GM12865 (cell line): ENCODE measurements around the gene HOXD11.

Source experiments
- DNase-seq: peaks from one replicate; pipeline ENCODE4 v3.0.0; 2010; ENCODE audit warnings: low read depth
- H3K4me3 ChIP-seq: 2 replicates; pipeline ENCODE4 v1.5.1; 2011; ENCODE audit warnings: mild to moderate bottlenecking, low read depth, low read length, control low read depth
- CTCF ChIP-seq: IDR thresholded peaks from 2 replicates; pipeline ENCODE4 v1.5.1; 2011; ENCODE audit warnings: low read length, control low read depth, low read depth, inconsistent platforms; ENCODE audit not compliant: insufficient read depth; ENCODE audit errors: missing control alignments

Gene HOXD11

DNA sequence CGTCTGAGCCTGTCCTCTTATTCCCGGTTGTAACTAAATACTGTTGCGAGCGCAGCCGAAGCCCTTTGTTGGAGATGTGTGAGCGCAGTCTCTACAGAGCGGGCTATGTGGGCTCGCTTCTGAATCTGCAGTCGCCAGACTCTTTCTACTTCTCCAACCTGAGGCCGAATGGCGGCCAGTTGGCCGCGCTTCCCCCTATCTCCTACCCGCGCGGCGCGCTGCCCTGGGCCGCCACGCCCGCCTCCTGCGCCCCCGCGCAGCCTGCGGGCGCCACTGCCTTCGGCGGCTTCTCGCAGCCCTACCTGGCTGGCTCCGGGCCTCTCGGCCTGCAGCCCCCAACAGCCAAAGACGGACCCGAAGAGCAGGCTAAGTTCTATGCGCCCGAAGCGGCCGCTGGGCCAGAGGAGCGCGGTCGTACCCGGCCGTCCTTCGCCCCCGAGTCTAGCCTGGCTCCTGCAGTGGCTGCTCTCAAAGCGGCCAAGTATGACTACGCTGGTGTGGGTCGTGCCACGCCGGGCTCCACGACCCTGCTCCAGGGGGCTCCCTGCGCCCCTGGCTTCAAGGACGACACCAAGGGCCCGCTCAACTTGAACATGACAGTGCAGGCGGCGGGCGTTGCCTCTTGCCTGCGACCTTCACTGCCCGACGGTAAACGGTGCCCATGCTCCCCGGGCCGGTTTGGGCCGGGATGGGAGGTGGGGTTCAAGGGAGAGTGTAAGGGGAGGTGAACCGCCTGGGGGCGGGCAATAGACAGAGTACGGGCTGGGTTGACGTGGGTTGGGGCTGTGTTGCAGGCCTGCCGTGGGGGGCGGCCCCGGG is 7.1 kb upstream of the HOXD11 start, which contains the start of gene HOXD12:
HOXD12 (plus strand) TSS at position 68 of the 819 bp plus-strand sequence; CDS start at position 75, 7 bp downstream.
- no peak for DNase-seq
- no peak within 1 kb of the TSS for H3K4me3 ChIP-seq
- TF ChIP-seq CTCF, result no peak

GRCh38 chr2:176100547-176101140 is 6.4 kb upstream of the HOXD11 start:
- no peak for DNase-seq
- no peak for TF ChIP-seq CTCF
- H3K4me3 ChIP-seq, result no peak overlapping the region

DNA sequence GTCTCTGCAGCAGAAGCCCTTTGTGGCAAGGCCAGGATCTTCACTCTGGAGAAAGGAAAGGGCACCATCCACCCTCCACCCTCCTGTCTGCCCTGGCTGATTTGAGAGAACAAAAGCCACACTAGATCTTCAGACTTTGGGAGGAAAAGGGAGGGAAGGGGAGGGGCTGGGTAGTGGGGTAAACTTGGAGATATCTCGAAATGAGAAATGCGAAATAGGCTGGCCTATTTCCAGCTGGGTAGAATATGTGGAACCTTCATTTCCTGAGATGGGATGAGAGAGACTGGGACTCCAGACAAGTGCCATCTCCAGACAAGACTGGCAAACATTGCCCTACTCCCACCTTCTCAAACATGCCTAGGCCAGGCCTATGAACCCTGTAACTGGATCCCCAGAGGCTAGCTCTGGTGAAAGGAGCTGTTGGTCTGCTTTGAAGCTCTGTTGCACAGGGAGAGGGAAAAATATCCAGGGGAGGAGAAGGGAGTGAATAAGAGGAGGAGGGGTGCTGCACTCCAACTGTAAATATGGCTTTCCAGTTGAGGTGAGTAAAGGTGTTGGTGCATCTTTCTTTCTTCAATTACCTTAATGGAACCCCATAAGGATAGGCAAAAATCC is 5.8 kb upstream of the HOXD11 start:
- H3K4me3 ChIP-seq, result no peak overlapping the region
- DNase-seq, result no peak
- no peak for TF ChIP-seq CTCF

DNA sequence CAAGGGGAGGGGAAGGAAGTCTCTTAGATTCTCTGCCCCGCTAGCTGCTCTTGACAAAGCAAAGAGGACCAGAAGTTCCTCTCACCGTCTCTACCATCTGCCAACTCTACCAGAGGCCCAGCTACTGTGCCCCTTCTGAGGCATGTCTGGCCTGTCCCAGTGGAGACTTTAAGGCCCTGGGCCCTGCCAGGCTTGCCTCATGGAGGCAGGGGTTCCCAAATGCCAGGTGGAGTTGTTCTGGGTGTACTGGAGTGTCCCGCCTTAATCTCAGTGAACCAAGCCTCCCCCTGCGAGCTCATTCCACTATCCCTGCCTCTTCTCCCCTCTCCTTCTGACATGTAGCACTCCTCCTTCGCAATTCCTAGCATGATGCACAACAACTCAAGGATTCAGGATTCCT is 5.2 kb upstream of the HOXD11 start:
- no peak for DNase-seq
- no peak for TF ChIP-seq CTCF

DNA sequence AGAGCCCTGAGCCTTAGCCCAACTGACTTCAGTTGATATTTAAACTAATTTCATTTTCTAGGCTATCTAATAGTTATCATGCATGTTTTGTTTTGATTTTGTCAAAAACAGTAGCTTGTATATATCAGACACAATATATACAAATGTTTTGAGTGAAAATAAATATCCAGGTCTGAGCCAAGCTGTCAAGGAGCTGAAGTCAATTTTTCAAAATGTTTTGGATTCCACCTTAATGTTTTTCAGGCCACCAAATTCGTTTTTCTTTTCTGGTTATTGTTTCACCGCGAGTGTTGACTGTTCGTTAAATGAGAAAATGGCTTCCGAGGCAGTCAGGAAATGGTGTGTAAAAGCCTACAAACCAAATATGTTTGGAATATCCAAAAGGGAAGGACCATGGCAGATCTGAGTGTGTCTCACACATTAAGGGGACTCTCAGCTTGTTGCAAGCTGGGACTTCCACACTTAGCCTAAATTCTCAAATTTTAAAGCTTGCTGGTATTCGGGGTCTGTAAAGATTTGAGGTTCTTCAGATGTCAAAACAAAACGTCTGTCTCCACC is 4.7 kb upstream of the HOXD11 start:
- no peak for TF ChIP-seq CTCF
- no peak overlapping the region for H3K4me3 ChIP-seq
- DNase-seq, result no peak

More for the DNA sequence above, 5.2 kb upstream of the HOXD11 start:
- H3K4me3 ChIP-seq, result no peak overlapping the region

- no peak overlapping the region for H3K4me3 ChIP-seq
- no peak for TF ChIP-seq CTCF
- no peak for DNase-seq
These were observed 3.9 kb upstream of the HOXD11 start for GRCh38 chr2:176103194-176103593.
